AG04449 (cell line): Measurements from ENCODE around the gene PAX8.

Experiments
- CTCF ChIA-PET: fragments of 350-600 bp; formaldehyde crosslinking; extraction: SDS; loops from one replicate; lab custom pipeline; 2021; ENCODE audit warnings: antibody characterized with exemption; lab: Yijun Ruan, JAX
- POLR2A ChIA-PET: fragments of 400-600, 350-600 bp; formaldehyde crosslinking; extraction: SDS; loops from one replicate; lab custom pipeline; 2020; ENCODE audit warnings: antibody characterized with exemption, inconsistent platforms; lab: Yijun Ruan, JAX
- DNase-seq: peaks from one replicate; pipeline ENCODE4 v3.0.0-alpha.2; 2010; ENCODE audit warnings: low read depth, low spot score
- H3K4me3 ChIP-seq: 2 replicates; pipeline ENCODE4 v1.5.1; 2011; ENCODE audit warnings: low read depth, mild to moderate bottlenecking, control low read depth, low read length
- CTCF ChIP-seq: IDR thresholded peaks from one replicate; pipeline ENCODE4 v1.5.1; 2011; ENCODE audit warnings: mild to moderate bottlenecking, moderate library complexity, low read length, control low read depth, inconsistent platforms; ENCODE audit not compliant: insufficient read depth; ENCODE audit errors: missing control alignments

PAX8 gene

GRCh38 chr2:113220970-113221708 lies 57.6 kb downstream of the PAX8 start:
- CTCF ChIA-PET = interaction anchor here (0.9 to 3.8 kb wide), 11 partner anchors 9 to 169 kb away, joined by 3 to 22 read pairs (median 9); no protein-coding TSS in a partner anchor
- no peak for DNase-seq
- POLR2A ChIA-PET = no interaction called here
- TF ChIP-seq CTCF = no peak
- H3K4me3 ChIP-seq = no peak overlapping the region

GRCh38 chr2:113219889-113220641 lies 58.7 kb downstream of the PAX8 start:
- CTCF ChIA-PET = interaction anchor here (1.0 to 3.8 kb wide), 7 partner anchors 10 to 170 kb away, joined by 3 to 22 read pairs (median 12); no protein-coding TSS in a partner anchor
- DNase-seq = no peak
- no peak overlapping the region for H3K4me3 ChIP-seq
- POLR2A ChIA-PET = no interaction called here
- no peak for TF ChIP-seq CTCF

GRCh38 chr2:113219525-113219888 lies 59.2 kb downstream of the PAX8 start:
- DNase-seq = no peak
- no peak for TF ChIP-seq CTCF
- H3K4me3 ChIP-seq = no peak overlapping the region
- ChIA-PET POLR2A (no interaction called here), CTCF (interaction anchor here (1.7 to 3.8 kb wide), 3 partner anchors 15 to 25 kb away, joined by 3 to 22 read pairs (median 12); no protein-coding TSS in a partner anchor)

GRCh38 chr2:113219092-113219441 lies 59.7 kb downstream of the PAX8 start:
- no peak overlapping the region for H3K4me3 ChIP-seq
- no peak for DNase-seq
- CTCF ChIA-PET = no interaction called here
- no peak for TF ChIP-seq CTCF
- POLR2A ChIA-PET = no interaction called here

DNA sequence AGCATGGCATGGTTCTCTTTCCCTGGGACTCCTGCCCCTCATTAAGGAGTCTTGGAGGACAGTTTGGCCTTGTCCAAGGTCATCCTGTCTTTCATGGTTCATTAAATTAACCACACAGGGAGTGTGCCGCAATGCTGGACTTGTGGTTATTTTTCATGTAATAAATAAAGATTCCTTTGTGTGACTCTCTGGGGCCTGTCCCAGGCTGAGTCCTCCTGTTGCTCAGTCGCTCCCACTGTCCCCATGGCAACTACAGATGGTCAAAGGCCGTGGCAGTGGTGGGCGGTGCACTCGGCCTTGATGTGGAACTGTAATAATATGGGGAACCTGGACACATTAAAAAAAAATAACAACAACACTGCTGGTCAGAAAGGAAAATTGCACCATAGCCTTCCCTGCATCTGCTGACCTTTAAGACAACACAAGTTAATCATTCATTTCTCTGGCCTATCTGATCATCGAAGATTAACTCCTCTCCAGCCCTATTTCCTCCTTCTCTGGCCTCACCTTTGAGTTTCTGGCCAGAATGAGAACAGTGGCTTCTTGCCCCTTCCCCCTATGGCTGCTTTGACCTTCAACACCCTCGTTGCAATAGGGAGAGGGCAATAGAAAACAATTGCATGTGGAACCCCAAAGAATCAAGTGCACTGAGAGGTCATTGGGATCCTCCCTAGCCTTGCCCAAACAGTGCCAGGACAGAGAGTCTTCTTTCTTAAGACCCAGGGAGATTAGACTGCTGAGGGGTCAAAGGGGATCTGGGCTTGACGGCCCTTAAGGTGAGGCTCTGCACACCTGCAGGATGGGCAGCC lies 60.2 kb downstream of the PAX8 start:
- DNase-seq = no peak
- CTCF ChIA-PET = interaction anchor here (1.1 to 12.2 kb wide), 3 partner anchors 17 to 81 kb away, joined by 4 to 180 read pairs (median 6); no protein-coding TSS in a partner anchor
- POLR2A ChIA-PET = no interaction called here
- no peak overlapping the region for H3K4me3 ChIP-seq
- no peak for TF ChIP-seq CTCF
